Activated CD4-positive, alpha-beta T cell treated with anti-CD3 and anti-CD28 coated beads for 48 hours (primary cell): ENCODE data around the gene MRNIP.
"Not testable (repeated sequence)": the region's sequence is repeated elsewhere in the genome, so short reads cannot be mapped to it uniquely, and the experiment has no call there.

Experiments used
- DNase-seq: peaks from one replicate; pipeline ENCODE4 v3.0.0-alpha.2; 2020

The MRNIP gene

DNA sequence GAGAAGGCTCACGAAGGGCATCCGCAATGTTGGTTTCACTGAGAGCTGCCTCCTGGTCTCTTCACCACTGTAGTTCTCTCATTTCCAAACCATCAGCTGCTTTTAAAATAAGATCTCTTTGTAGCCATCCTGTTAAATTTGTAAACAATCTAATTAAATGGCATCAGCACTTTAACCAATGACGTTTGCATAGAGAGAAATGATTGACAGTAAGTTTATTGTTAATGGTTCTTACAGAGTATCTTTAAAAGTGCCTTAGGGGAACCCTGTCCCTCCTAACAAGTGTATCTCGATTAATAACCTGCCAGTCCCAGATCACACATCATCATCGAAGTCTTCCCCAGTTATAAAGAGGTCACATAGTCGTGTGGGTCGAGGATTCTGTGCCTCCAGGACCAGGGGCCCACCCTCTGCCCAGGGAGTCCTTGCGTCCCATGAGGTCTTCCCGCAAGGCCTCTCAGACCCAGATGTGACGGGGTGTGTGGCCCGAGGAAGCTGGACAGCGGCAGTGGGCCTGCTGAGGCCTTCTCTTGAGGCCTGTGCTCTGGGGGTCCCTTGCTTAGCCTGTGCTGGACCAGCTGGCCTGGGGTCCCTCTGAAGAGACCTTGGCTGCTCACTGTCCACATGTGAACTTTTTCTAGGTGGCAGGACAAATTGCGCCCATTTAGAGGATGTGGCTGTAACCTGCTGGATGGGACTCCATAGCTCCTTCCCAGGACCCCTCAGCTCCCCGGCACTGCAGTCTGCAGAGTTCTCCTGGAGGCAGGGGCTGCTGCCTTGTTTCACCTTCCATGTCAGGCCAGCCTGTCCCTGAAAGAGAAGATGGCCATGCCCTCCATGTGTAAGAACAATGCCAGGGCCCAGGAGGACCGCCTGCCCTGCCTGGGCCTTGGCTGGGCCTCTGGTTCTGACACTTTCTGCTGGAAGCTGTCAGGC, 21.3 kb downstream of the MRNIP start:
- DNase-seq: no peak

DNA sequence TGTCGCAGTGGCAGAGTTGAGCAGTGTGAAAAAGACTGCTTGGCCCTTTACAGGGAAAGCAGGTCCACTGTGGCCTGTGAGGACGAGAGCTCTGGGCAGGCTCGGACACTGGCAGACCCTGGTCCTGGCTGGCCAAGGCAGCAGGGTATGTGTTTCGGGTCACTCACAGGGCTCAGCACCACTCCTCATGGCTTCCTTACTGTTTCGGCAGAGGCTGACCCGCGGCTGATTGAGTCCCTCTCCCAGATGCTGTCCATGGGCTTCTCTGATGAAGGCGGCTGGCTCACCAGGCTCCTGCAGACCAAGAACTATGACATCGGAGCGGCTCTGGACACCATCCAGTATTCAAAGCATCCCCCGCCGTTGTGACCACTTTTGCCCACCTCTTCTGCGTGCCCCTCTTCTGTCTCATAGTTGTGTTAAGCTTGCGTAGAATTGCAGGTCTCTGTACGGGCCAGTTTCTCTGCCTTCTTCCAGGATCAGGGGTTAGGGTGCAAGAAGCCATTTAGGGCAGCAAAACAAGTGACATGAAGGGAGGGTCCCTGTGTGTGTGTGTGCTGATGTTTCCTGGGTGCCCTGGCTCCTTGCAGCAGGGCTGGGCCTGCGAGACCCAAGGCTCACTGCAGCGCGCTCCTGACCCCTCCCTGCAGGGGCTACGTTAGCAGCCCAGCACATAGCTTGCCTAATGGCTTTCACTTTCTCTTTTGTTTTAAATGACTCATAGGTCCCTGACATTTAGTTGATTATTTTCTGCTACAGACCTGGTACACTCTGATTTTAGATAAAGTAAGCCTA, 22.2 kb downstream of the MRNIP start:
- DNase-seq: peak; percentile 68

DNA sequence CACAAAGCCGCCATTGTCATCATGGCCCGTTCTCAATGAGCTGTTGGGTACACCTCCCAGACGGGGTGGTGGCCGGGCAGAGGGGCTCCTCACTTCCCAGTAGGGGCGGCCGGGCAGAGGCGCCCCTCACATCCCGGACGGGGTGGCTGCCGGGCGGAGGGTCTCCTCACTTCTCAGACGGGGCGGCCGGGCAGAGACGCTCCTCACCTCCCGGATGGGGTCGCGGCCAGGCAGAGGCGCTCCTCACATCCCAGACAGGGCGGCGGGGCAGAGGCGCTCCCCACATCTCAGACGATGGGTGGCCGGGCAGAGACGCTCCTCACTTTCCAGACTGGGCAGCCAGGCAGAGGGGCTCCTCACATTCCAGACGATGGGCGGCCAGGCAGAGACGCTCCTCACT, 23.7 kb downstream of the MRNIP start:
- DNase-seq: not testable (repeated sequence)

DNA sequence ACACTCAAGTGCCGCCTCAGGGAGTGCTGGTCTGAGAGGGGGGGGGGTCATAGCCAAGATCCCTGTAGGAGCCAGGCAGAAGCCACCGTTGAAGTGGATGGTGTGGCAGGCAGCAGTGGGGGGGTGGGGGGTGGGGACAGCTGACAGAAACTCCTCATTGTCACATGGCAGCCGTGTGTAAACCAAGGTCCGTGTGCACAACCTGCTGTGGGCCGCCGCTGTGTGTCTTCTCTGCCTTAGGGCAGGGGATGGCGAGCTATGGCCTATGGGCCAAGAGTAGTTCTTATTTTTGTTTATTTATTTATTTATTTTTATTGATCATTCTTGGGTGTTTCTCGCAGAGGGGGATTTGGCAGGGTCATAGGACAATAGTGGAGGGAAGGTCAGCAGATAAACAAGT, 24.5 kb downstream of the MRNIP start:
- no peak for DNase-seq

DNA sequence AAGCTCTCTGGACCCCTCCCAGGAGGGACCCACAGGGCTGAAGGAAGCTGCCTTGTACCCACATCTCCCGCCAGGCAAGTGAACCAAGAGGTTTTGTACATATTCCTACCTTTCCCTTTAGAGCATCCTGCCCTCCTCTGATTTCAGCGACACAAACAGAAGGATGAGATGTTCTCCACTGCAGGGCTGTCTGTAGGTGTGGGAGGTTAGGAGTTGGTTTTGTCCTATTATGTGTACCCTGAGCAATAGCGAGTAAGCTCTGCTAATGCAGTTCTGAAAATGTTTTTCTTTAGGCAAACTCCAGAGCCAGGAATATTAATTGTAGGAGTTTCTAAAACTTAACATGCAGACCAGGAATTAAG, 24.9 kb downstream of the MRNIP start:
- DNase-seq: no peak

DNA sequence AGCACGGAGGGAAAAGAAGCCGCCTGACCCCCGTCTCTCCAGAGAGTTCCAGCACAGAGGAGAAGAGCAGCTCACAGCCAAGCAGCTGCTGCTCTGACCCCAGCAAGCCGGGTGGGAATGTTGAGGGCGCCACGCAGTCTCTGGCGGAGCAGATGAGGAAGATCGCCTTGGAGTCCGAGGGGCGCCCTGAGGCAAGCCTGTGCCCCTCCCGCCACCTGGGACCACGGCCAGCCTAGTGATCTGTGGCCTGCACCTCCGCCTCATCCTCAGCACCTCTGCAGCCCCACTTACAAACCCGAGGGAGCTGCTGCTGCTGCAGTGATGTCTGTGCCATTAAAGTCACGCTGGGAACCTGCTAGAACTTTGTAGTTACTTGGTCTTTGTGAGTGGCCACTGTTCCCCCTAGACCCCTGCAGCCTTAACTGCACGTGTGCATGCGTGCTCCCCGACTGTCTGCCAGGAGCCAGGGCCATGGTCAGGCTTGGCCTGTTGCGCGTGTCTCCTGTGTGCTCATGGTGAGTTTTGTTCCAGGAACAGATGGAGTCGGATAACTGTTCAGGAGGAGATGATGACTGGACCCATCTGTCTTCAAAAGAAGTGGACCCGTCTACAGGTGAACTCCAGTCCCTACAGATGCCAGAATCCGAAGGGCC, 25.4 kb downstream of the MRNIP start:
- DNase-seq: no peak

DNA sequence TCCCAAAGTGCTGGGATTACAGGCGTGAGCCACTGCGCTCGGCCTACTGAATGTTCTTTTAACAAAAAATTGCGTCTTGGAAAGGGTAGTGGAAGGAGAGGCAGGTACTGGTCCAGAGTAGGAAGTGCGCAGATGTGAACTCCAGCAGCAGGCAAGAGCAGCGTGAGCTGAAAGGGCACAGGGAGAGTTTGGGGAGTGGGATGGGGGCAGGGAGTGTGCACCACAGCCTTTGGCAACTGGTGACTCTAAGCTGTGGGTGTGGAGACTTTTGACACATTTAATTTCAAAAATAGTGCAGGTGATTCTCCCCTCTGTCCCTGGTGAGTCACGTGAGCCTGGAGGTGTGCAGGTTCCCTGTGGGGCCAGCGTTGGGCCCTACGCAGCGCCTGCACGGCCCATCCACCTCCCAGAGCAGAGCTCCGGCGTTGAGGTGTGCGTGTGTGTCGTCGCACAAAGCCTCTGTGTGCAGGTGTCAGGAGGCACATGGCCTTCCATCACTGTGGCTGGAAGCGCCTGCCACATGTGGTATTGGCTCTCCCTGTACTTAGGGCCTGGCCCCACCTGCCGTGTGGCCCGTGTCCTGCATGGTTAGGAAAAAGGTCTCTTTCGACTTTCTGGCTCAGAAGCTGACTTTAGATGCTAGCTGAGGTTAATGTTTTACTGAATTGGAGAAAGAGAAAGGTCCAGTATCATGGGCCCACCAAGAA, 26.4 kb downstream of the MRNIP start:
- no peak for DNase-seq

DNA sequence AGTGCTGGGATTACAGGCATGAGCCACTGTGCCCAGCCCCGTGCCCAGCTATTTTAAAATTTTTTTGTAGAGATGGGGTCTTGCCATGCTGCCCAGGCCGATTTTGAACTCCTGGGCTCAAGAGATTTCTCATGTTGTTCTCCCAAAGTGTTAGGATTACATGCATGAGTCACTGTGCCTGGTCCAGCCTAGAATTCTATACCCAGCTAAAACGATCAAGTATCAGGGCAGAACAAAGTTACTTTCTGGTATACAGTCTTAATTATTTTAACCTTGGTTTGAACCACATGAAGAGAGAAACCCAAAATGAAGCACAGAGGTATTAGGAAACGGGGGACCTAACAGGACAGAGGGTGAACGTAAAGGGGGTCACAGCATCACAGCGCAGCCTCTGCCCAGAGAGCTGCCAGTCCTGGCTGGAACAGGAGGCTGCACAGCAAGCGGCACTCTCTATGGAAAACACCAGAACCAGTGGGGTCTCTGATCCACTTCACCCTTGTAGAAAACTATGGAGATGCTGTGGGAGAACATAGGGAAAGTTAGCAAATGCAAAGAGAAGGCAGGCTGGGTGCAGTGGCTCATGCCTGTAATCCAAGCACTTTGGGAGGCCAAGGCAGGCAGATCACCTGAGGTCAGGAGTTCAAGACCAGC, 27.7 kb downstream of the MRNIP start:
- no peak for DNase-seq

DNA sequence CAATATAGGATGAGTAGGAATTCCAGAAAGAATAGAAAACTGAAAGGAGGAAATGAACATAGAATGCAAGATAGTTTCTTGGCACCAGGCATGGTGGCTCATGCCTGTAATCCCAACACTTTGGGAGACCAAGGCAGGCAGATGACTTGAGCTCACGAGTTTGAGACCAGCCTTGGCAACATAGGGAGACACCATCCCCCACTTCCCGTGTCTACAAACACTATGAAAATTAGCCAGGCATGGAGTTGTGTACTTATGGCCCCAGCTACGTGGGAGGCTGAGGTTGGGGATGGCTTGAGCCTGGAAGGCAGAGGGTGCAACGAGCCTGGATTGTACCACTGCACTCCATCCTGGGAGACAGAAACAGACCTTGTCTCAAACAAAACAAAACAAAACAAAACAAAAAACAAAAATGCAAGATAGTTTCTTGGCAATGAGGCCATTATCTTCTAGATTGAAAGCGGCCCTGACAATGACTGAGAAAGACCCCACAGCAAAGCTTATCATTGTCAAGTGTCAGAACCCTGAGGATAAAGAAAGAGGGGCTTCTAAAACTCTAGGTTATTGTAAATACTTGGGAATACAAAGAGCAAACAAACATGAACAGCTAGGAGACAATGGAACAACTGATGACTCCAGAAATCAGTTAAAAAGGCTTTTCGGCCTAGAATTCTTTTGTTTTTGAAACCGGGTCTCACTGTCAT, 28.7 kb downstream of the MRNIP start:
- DNase-seq: no peak

DNA sequence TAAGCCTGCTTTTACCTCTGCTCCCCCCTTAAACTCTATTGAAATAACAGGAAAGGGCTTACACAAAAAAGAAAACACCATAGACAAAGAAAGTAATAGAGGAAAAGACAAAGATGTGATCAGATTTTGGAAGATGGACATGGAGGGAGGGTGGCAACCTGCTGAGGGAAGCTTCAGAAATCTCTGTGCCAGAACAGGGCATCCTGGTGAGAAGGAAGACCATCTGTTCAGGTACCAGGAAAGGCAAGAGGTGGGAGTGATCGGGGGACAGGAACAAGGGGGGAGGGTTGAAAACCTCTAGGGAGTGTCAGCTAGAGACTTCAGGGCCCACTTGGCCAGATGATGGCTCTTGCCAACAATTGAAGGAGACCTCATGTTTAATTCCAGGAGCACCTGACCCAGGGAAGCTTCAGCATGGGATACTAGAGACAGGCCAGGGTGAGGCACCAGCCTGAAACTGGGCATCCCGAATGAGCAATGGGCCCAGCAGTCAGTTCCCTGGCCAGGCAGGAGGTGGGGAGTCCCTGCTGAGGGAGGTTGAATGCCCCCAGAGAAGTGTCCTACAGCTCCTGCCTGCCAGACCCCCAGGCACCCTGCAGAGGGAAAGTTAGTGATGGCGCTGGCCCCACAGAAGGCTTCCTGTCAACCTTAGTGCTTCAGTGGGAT, 29.7 kb downstream of the MRNIP start:
- no peak for DNase-seq

DNA sequence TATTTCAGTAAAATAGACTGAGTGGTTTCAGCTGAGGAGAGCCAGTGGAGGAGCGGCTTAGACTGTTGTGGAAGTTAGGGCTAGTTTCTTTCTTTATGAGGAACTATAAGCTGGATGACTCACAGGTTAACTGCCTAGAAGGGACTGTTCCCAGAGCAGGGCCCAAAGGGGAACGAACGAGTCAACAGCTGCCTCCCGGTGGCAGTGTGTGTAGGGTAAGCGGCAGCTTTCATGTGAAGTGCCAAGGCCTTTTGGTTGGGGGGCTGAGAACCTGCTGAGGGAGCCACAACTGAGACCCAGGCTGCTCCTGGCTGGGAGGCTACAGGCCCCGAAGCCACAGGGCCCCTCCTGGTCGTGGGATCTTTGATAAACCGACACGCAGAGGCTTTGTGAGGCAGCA, 30.9 kb downstream of the MRNIP start:
- DNase-seq: peak; percentile 76

DNA sequence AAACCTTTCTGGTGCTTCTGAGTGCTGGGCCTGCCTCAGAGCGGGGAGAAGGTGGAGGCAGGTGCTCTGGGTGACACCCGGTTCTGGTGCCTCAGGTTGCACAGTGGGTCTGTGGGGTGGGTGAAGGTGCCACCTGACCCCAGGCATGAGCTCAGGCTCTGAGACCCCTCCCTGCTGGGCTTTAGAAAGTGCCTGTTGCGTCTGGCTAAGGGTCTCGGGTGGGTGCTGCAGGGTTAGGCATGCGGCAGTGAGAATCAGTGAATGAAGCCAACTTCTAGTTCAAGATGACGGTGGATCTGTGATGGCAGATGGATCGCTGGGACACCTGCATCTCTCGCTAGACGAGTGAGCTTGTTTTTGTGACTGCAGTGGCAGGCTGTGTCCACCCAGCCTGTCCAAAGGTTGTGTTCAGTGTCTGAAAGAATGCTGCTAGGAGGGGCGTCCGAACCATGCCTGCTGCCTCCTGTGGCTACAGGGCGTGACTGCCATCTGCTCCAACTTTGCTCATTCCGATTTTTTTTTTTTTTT, 32.9 kb downstream of the MRNIP start:
- DNase-seq: no peak

DNA sequence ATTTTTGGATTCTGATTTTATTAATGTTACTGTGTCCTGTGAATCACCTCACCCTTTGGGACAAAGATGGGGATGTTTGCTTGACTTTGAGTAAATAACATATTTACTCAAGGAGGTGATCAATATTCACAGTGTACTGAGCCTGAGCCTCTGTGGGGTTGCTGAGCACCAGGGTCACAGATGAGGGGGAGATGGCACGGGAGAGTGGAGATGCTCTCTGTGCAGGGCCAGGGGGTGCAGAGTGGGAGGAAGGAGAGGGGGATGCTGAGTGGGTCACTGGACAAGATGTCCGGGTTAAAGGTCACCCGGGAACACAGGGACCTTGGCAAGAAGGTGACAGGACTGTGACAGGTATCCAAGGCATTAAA, 33.9 kb downstream of the MRNIP start:
- DNase-seq: no peak

DNA sequence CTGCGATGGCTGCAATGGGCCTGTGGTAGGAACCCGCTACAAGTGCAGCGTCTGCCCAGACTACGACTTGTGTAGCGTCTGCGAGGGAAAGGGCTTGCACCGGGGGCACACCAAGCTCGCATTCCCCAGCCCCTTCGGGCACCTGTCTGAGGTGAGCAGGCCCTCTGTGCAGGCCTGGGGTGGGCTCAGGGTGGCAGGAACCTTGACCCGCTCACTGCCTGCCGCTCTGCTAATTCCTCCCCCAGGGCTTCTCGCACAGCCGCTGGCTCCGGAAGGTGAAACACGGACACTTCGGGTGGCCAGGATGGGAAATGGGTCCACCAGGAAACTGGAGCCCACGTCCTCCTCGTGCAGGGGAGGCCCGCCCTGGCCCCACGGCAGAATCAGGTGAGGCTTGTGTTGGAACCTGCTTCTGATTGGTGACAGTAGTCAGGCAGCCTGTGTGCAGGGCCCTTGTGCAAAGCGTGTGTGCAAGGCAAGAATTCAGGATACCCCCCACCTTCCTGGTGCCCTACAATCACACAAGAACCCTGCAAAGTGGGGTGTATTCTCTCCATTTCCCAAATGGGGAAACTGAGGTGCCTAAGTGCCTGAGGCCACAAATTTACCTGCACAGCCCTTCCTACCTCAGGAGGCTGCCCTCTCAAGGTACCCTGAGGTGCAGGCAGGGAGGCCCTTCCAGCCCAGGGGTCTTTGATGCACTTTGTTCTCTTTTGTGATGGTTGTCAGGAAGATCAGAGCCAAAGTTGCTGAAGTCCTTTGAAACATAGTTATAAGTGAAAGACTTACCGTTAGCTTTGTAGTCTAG, 34.5 kb downstream of the MRNIP start:
- DNase-seq: no peak

DNA sequence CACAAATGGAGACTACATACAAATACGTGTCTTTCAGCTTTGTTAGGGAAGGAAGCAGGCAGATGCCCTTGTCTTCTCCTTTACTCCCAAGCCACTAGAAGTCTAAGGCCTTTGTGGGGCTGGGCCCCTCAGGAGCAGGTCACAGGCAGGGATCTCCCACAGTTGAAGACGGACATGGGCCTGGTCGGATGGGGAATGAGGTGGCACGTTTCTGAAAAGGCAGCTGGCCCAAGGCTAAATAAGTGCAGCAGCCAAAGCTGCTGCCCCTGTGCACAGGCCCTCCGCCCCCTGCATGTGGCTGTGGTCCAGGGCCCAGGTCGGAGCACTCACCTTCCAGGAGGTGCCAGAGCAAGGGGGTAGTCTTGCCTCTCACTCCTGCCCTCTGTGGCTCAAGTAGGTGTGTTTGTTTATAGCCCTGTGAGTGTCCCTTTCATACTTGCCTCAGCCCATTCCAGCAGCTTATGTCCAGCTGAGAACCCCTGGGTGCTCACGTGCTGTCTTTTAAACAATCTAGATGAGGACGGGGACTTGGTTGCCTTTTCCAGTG, 36.1 kb downstream of the MRNIP start:
- no peak for DNase-seq

DNA sequence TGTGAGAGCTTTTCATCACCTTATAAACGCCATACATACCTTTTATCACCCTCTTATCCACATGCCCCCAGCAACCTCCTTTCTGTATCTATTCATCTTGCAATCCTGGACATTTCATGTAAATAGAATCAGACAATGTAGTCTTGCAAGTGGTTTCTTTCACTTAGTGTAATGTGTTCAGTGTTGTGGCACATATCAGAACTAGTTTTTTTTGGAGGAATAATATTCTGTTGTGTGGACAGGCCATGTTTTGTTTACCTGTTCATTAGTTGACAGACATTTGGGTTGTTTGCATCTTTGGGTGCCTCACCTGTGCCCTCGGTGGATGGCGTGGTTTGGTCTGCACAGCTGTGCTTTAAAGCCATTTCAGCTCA, 36.6 kb downstream of the MRNIP start:
- no peak for DNase-seq

DNA sequence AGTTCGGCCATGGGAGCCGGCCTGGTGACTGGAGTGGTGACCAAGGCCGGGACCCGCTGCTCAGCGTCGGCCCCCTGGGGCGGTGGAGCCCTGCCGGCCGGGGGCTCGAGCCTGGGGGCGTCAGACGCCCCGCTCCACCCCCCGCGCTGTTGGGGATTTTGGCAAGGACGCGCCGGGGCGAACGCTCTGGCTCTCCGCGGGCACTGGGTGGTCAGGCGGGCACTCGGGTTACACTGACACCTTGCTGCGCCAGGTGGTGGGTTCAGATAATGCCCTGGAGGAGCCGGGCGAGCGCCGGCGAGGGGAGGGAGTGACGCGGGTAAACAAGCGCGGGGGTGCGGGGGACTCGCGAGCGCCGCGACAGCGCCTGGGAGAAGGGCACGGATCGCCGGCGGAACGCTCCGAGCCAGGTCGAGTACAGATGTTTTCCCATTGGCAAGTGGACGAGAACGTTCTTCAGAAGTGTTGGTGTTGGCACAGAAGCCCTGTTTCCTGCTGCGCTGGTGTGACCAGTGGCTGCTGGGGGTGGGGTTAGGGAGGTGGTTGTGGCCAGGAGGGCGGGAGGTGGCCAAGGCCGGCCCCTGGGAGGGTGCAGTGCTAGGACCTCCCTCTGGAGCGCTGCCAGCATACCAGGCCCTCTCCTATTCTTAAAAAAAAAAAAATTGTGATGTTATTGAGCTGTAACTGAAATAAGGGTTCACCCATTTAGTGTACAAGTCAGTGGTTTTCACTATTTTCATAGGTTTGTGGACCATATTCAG, 37.1 kb downstream of the MRNIP start:
- DNase-seq: peak; percentile 89

DNA sequence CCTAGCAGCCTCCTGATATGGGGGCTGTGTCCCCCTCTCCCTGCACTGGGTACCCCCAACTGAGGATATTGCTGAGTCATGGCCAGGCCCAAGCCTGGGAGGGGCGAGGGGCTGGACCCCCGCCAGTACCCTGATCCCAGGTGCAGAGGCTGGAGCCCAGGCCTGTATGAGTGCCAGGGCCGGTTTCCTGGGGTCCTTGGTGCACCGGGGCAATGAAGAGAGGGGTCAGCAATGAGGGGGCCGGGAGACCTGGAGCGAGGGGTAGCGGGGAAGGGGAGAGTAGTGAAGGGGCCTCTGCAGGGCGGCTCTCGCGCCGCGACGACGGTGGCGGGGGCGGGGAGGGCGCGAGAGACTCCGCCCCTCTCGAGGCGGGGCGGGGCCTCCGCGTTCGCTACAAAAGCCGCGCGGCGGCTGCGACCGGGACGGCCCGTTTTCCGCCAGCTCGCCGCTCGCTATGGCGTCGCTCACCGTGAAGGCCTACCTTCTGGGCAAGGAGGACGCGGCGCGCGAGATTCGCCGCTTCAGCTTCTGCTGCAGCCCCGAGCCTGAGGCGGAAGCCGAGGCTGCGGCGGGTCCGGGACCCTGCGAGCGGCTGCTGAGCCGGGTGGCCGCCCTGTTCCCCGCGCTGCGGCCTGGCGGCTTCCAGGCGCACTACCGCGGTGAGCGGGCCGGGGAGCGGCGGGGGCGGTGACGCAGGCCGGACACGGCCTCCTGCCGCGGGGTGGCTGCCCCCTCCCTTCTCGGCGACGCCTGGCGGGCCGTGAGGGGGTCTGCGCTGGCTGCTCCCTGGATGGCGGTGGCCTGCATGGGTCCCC, 37.9 kb downstream of the MRNIP start, which contains the start of gene SQSTM1:
Gene SQSTM1, plus strand, starts transcription at position 423 of the 815 bp plus-strand sequence. Its CDS starts 32 bp downstream, at position 455.
- peak; percentile 84 for DNase-seq
